GM18861 (cell line): ENCODE data around the gene UCHL1.

ENCODE experiments used
- ATAC-seq: cut with Tn5 transposase; IDR thresholded peaks from one replicate; pipeline ENCODE4 v1.9.1; 2021; ENCODE audit not compliant: unreplicated experiment

The UCHL1 gene

GRCh38 chr4:41256740-41257256 is at the start of gene UCHL1:
Gene UCHL1, plus strand, starts transcription at chr4:41256928. Its CDS starts 49 bp downstream, at chr4:41256977.
- peak; percentile 35 for ATAC-seq

DNA sequence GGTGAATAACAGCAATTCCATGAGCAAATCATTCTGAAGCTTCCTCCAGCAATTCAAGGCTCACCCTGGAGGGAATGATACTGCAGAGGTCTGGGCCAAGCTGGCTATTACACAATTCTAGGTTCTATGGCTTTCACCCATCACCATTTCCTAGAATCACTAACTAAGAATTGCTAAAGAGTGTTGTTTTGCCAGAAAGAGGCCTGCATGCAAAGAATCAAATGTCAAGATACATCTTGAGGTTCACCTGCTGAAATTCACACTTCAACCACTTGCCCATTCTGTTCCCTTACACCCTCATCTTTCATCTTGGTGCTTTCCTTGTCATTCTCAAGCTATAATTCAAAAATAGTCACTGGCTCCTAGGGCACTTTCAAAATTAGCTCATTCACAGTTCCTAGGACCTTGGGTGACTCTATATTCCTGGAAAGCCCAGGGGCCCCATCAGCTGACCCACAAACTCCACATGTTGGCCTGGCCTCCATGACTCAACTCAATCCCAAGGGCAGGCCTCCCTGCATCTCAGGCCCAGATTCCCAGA is 49.4 kb upstream of the UCHL1 start:
- ATAC-seq, result no peak

DNA sequence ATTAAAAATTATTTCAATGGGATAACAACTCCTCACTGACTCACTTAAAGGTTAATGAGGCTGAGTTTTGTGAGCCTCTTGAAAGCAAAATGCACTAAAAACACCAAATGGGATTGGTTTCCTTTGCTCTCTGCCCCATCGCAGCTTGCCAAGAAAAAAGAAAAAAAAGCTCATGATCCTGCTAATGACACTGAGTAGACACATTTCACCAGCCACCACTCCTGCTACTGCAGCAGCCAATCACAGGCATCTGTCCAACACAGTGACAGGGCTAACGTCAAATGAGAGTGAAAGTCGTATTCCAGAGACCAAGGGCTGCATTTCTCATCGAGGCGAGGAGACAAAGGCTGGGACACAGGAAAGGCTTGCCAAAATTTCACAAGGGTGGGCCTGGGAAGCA is 47.5 kb upstream of the UCHL1 start:
- no peak for ATAC-seq

- ATAC-seq, result no peak
These were observed 46.8 kb upstream of the UCHL1 start for GRCh38 chr4:41209901-41210300.

DNA sequence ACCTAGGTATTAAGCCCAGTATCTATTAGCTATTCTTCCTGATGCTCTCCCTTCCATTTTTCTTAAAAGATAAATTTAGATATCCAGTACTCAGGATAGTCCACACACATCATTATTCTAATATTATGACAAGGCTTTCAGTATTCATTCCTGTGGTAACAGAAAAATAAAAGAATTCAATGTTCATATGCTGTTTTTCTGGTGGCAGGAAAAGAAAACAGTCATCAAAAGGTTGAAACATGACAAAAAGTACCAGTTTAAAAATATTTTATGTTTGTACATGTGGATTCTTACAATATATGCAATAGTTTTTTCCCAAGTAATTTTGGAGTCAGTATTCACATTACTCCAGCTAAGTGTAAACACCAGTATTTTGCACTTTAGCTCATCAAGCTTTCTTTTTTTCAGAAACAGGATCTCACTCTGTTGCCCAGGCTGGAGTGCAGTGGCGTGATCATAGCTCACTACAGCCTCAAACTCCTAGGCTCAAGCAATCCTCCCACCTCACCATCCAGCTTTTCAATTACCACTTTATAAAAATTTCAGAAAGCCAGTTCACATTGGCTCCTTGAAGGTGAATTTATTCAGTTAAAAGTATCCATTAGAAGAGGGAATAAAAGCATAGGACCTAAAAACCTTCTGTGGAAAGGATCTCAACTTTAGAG is 44.6 kb upstream of the UCHL1 start:
- ATAC-seq, result no peak

- peak; percentile 32 for ATAC-seq
These were observed 44.0 kb upstream of the UCHL1 start for GRCh38 chr4:41212616-41213203.

- no peak for ATAC-seq
These were observed 43.0 kb upstream of the UCHL1 start for GRCh38 chr4:41213625-41214135.

GRCh38 chr4:41214136-41214824 is 42.4 kb upstream of the UCHL1 start, which contains the start of gene APBB2:
Gene APBB2, minus strand, starts transcription at chr4:41214542. Its CDS starts 181,288 bp downstream, at chr4:41033254.
- peak; percentile 39 for ATAC-seq

GRCh38 chr4:41214825-41215146 is 41.9 kb upstream of the UCHL1 start:
- no peak for ATAC-seq

GRCh38 chr4:41215155-41215554 is 41.6 kb upstream of the UCHL1 start:
- ATAC-seq, result no peak

DNA sequence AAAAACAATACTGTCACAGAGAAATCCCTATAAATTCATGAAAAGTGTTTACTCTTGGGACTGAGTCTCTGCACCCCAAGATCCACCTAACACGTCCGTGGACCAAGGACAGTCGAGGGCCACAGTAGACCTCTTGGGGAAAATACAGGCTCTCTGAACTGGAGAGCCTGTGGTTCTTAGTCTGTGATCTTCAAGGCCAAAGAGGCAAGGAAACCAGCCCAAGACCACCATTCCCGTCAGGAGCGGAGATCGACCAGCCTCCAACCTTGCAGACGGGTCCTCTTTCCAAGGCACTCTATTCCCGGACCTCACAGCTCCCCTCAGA is 40.8 kb upstream of the UCHL1 start:
- ATAC-seq, result no peak

DNA sequence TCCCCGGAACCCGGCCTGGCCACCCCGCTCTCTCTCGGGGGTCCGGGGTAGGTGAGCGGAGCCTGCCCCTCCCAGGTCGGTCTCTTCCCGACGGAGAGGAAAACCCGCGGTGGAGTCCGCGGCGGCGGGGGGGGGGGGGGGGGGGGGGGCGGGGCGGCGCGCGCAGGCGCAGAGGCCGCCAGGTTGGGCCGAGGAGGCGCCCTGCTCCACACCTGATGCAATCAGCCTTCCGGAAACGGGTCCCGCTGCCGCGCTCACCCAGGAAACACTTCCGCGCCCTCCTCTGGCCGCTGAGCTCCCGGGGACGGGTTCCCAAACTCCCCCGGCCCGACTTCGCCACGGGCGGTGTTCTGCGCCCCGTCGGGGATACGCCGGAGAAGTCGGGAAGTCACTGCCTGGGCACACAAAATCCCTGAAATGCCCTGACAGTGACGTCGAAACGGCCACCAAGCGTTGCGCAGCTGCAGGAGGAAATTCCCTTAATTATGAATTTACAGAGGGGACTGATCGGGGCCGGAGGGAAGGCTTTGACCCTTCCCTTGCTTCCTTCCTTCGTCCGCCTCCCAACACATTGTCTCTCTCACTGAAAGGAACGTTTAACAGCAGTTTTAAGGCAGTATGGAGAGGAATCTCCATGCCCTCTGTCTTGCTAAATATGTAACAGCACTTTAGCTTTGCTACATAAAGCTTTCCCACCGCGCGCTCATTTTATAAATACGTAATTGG is 40.3 kb upstream of the UCHL1 start:
- ATAC-seq, result peak; percentile 35

DNA sequence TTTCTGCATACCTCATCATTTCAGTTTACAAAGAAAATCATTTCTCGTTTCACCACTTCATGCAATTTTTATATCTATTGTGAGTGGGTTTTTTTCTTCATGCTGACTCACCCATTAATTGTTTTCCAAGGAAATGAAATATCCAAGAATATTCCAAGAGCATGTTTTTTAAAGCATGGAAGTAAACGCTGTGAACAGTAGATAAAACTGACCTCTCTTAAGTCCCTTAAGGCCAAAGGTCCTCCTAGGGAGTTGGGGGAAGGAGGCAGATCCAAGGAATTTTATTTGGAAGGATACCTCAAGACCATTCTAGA is 39.8 kb upstream of the UCHL1 start:
- ATAC-seq, result no peak

DNA sequence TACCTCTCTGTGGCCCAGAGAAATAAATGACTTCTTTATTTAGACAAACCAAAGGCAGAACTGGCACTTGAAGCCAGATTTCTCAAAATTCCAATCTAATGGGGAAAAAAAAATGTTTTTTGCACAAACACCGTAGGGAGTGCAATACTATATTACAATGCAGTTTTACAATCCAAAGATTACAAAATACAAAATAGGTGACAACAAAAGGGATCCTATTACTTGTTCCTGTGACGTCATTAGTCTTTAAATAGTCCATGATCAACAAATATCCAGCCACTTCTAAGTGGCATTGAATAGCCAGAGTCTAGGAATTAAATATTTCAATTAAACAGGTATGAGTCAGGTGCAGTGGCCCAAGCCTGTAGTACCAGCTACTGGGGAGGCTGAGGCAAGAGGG is 39.4 kb upstream of the UCHL1 start:
- ATAC-seq, result no peak

- no peak for ATAC-seq
These were observed 38.0 kb upstream of the UCHL1 start for GRCh38 chr4:41218703-41219102.

DNA sequence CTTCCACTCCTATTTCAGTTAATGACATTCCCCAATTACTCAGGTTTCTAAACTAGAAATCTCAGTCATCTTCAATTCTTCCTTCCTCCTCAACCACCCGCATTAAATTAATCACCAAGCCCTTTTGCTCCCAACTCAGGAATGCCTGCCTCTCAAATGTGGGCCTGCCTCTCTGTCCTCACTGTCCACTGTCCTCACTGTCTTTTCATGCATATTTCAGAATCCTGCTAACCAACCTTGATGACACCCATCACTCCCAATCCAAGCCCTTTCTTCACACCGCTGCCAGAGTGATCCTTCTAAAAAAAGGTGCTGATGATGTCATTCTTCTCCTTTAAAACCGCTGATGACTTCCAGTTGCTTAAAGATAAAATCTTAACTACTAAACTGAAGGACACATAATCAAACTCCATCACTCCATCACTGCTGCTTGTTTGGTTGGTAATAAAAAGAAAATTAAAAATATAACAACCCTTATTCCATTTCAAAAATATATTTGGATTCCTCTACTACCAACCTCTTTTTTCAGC is 37.2 kb upstream of the UCHL1 start:
- ATAC-seq, result no peak

DNA sequence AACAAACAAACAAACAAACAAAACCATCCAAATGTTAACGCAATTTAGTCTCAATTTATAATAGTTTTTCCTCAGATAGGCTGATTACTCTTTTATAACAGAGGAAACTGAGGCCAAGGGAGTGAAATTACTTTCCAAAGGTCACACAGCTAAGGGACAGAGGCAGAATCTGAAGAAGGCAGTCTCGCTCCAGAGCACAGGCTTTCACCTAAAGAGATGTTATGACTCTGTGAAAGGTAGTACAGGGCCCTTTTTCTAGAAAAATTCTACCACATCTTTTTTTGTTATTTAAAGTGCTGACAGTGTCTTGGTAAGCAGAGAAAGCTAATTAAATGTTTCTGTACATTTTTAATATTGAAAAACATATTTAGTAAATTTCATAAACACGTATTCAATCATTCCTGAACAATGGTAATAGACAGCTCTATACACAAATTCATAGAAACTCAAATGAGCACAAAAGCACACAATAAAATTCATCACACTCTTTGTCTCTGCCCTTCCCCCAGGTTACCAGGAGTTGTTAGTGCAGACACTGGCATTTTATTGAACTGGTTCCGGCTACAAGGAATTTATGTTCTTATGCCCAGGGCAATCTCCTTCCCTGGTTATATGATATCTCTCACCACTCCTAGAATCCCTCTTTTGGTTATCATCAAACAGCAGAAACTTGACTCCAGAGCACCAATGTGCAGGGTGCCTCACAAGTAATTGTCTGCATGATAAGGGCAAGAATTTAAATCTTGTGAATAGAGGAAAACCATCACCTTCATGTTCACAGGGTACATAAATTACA is 34.7 kb upstream of the UCHL1 start:
- ATAC-seq, result no peak

DNA sequence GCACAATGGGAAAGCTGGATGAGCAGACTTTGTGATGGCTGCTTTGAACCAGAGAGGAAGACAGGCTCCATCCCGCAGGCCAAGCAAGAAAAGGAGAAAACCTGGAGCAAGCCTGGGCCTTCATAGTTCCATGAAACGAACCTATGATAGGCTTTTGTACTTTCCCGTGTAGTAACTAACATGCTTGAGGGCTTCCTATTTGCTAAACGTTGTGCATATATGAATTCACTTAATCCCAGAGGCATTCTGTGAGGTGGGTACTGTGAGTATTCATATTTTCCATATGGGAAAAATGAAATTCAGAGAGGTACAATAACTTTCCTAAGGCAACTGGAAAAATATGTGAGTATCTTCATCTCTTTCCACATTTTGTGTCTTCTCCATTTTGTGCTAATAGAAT is 28.8 kb upstream of the UCHL1 start:
- no peak for ATAC-seq

DNA sequence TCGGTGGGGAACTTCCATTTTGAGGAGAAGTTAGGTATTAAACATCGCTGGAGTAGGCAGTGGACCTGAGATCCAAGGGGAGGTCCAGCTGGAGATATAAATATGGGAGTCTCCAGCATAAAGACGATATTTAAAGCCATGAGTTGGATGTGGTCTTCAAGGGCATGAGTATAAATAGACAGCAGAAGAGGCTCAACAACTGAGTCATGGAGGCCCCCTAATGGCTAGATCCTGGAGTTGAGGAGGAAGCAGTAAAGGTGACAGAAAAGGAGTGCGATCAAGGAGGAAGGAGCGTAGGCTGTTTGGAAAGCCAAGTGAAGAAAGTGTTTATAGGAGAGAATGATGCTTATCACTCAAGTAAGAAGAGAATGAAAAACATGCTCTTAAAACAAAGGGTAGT is 24.3 kb upstream of the UCHL1 start:
- ATAC-seq, result no peak

DNA sequence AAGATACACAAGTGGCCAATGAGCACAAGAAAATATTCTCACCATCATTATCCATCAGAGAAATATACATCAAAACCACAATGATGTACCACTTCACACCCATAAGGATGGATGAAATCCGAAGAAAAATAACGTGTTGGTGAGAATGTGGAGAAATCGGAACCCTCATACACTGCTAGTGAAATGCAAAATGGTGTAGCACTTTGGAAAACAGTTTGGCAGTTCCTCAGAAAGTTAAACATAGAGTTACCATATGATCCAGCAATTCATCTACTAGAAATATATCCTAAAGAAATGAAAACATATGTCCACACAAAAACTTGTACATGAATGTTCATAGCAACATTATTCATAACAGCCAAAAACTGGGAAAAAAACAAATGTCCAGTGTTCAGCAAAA is 23.9 kb upstream of the UCHL1 start:
- ATAC-seq, result no peak
